Nephron progenitor cell (in vitro differentiated cells): Measurements from ENCODE around the gene LRRC30.

Source experiments
- DNase-seq: peaks from one replicate; pipeline ENCODE4 v3.0.0; 2021
- H3K27ac Mint-ChIP-seq: 2 replicates; pipeline ENCODE4 v1.8.0; 2021; ENCODE audit warnings: mild to moderate bottlenecking, moderate library complexity, mixed read lengths
- H3K27me3 Mint-ChIP-seq: 2 replicates; pipeline ENCODE4 v1.8.0; 2021; ENCODE audit warnings: mild to moderate bottlenecking, low read depth, mixed read lengths; ENCODE audit not compliant: poor library complexity
- H3K36me3 Mint-ChIP-seq: 2 replicates; pipeline ENCODE4 v1.8.0; 2021; ENCODE audit warnings: low read depth, mixed read lengths
- H3K4me1 Mint-ChIP-seq: 2 replicates; pipeline ENCODE4 v1.8.0; 2021; ENCODE audit warnings: mixed read lengths
- H3K4me3 Mint-ChIP-seq: 2 replicates; pipeline ENCODE4 v1.8.0; 2021; ENCODE audit warnings: mild to moderate bottlenecking, moderate library complexity, mixed read lengths
- H3K9me3 Mint-ChIP-seq: 2 replicates; pipeline ENCODE4 v1.8.0; 2021; ENCODE audit warnings: mild to moderate bottlenecking, moderate library complexity, mixed read lengths
- TF ChIP-seq, protein P1 (sequence below): fragments of 200-600 bp; sonication (generic); IDR thresholded peaks from 2 replicates; pipeline ENCODE4 v1.5.0; 2021; ENCODE audit warnings: antibody characterized with exemption

The LRRC30 gene

DNA sequence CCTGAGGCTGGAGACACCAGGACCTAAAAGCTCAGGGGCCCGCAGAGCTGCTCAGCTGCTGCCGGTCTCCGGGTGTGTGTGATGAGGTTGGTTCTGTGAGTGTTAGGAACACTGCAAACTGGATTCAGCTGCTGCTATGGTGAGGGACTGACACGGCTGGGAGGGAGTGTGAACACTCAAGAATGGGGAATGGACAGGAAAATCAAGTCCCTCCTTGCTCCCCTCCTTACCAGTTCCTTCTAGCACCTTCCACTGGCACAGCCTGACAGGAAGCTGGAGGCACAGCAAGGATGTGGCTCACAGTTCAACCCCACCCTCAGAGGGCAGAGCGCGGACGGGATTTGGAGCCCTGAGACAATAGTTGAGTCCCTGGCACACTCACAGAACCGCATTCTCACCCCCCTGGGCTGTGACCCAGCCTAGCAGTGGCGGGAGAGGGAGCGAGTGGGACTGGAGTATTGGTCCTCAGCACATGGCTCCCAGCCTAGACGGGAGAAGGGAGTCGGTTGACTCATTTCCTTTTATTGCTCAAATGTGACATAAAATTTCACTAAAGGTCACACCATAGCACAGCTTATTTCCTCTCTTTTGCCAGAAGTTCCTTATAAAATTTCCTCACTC is 42.5 kb downstream of the LRRC30 start:
- peaks cover 6% of the 10 kb centered on the region for H3K27me3 Mint-ChIP-seq
- TF ChIP-seq, protein P1, sequence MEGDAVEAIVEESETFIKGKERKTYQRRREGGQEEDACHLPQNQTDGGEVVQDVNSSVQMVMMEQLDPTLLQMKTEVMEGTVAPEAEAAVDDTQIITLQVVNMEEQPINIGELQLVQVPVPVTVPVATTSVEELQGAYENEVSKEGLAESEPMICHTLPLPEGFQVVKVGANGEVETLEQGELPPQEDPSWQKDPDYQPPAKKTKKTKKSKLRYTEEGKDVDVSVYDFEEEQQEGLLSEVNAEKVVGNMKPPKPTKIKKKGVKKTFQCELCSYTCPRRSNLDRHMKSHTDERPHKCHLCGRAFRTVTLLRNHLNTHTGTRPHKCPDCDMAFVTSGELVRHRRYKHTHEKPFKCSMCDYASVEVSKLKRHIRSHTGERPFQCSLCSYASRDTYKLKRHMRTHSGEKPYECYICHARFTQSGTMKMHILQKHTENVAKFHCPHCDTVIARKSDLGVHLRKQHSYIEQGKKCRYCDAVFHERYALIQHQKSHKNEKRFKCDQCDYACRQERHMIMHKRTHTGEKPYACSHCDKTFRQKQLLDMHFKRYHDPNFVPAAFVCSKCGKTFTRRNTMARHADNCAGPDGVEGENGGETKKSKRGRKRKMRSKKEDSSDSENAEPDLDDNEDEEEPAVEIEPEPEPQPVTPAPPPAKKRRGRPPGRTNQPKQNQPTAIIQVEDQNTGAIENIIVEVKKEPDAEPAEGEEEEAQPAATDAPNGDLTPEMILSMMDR = no peak
- H3K27ac Mint-ChIP-seq = no peak overlapping the region
- no peak overlapping the region for H3K4me3 Mint-ChIP-seq
- no peaks in the 10 kb centered on the region for H3K9me3 Mint-ChIP-seq
- peaks cover 16% of the 10 kb centered on the region for H3K4me1 Mint-ChIP-seq
- no peak for DNase-seq
- H3K36me3 Mint-ChIP-seq = no peaks in the 10 kb centered on the region

DNA sequence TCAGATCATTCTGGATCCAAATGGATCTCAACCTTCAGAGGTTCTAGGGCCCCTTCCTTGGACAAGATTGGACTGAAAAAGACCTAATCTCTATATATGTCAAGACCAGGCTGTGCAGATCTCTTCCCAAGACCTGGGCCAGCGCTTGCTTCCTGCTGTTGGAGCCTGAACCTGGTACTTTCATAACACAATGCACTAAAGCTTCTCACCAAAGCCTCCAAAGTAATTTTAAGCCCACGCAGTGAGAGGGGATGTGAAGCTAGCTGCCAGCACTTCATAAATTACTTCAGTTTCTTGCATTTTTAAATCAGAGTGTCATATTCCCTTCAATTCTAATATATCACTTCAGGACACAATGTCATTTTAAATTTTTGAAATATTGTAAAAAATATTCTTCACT is 50.7 kb downstream of the LRRC30 start:
- no peaks in the 10 kb centered on the region for H3K36me3 Mint-ChIP-seq
- H3K4me3 Mint-ChIP-seq = no peak overlapping the region
- H3K27me3 Mint-ChIP-seq = peaks cover 3% of the 10 kb centered on the region
- no peak for DNase-seq
- H3K27ac Mint-ChIP-seq = no peak overlapping the region
- H3K9me3 Mint-ChIP-seq = no peaks in the 10 kb centered on the region
- TF ChIP-seq, protein P1 = no peak
- peaks cover 5% of the 10 kb centered on the region for H3K4me1 Mint-ChIP-seq
